Activated CD8-positive, alpha-beta T cell treated with anti-CD3 and anti-CD28 coated beads for 36 hours (primary cell): ENCODE data around the gene FERMT3. TPM values are rescaled to one million over a fixed set of nuclear protein-coding genes. Genes with fewer than 3 reads are reported as not detected.
A peak's percentile ranks its signal among the peaks of the same experiment; 100 is the strongest.
"Not testable (repeated sequence)": the region's sequence is repeated elsewhere in the genome, so short reads cannot be mapped to it uniquely, and the experiment has no call there.

Experiments used
- ATAC-seq: fragments of 200-7000 bp; cut with Tn5 transposase; one replicate; pipeline ENCODE4 v1.10.0; 2021; ENCODE audit warnings: mild to moderate bottlenecking, moderate library complexity
- CTCF ChIA-PET: fragments of 350-600 bp; sonication (Branson Sonifier 250); formaldehyde crosslinking; loops from one replicate; lab custom pipeline; 2021; ENCODE audit warnings: antibody characterized with exemption; lab: Charles Lee
- POLR2A ChIA-PET: fragments of 350-600 bp; sonication (Branson Sonifier 250); formaldehyde crosslinking; loops from one replicate; lab custom pipeline; 2021; ENCODE audit warnings: antibody characterized with exemption; lab: Charles Lee
- DNase-seq: peaks from one replicate; pipeline ENCODE4 v3.0.0-alpha.2; 2020
- H3K27ac Mint-ChIP-seq: one replicate; pipeline ENCODE4 v1.8.0; 2021; ENCODE audit warnings: mild to moderate bottlenecking, mixed read lengths
- H3K27me3 Mint-ChIP-seq: one replicate; pipeline ENCODE4 v1.8.0; 2021; ENCODE audit warnings: mixed read lengths
- H3K36me3 Mint-ChIP-seq: one replicate; pipeline ENCODE4 v1.8.0; 2021; ENCODE audit warnings: low read depth, mixed read lengths
- H3K4me1 Mint-ChIP-seq: one replicate; pipeline ENCODE4 v1.8.0; 2021; ENCODE audit warnings: low read depth, mixed read lengths
- H3K4me3 Mint-ChIP-seq: one replicate; pipeline ENCODE4 v1.8.0; 2021; ENCODE audit warnings: mild to moderate bottlenecking, moderate library complexity, mixed read lengths
- H3K9me3 Mint-ChIP-seq: one replicate; pipeline ENCODE4 v1.8.0; 2021; ENCODE audit warnings: mixed read lengths
- CTCF ChIP-seq: fragments of 200-600 bp; IDR thresholded peaks from one replicate; pipeline ENCODE4 v1.8.0; 2022; ENCODE audit warnings: antibody characterized with exemption, mild to moderate bottlenecking
- intact Hi-C: fragments of 100-400 bp; cut with micrococcal nuclease; formaldehyde crosslinking; loops from one replicate; pipeline ENCODE4 v1.10.0; 2022
- total RNA-seq, 2 experiments: library from RNA; stranded (reverse); gene quantifications; one replicate each; pipeline ENCODE4 v1.2.3, GENCODE V29; 2021

FERMT3 gene
- total RNA-seq, 2 experiments from 2014 or later, result 210 to 214 TPM

- intact Hi-C loops, result loop anchor here (10.0 kb wide), 1 partner anchor 59 kb away; the partner anchor contains the start of genes CATSPERZ and ESRRA
- CTCF ChIA-PET, result interaction anchor here (0.9 to 4.6 kb wide), 8 partner anchors 11 to 87 kb away, joined by 3 to 35 read pairs (median 6); partner anchors contain the start of genes CATSPERZ, FERMT3, NUDT22 and PRDX5
- no peak for TF ChIP-seq CTCF
- DNase-seq, result peak; percentile 59
- peaks cover 28% of the 10 kb centered on the region for H3K4me1 Mint-ChIP-seq
- no peak for ATAC-seq
- peak overlapping the region; percentile 93 for H3K27ac Mint-ChIP-seq
- H3K27me3 Mint-ChIP-seq, result no peaks in the 10 kb centered on the region
- no peaks in the 10 kb centered on the region for H3K9me3 Mint-ChIP-seq
- H3K36me3 Mint-ChIP-seq, result peaks cover 30% of the 10 kb centered on the region
- H3K4me3 Mint-ChIP-seq, result peak overlapping the region; percentile 94
- POLR2A ChIA-PET, result interaction anchor here (0.9 to 10.0 kb wide), 8 partner anchors 9 to 72 kb away, joined by 3 to 132 read pairs (median 17); partner anchors contain the start of genes FERMT3, NUDT22, PRDX5 and TRMT112
Measured at GRCh38 chr11:64245401-64245796, 38.9 kb downstream of the FERMT3 start.

DNA sequence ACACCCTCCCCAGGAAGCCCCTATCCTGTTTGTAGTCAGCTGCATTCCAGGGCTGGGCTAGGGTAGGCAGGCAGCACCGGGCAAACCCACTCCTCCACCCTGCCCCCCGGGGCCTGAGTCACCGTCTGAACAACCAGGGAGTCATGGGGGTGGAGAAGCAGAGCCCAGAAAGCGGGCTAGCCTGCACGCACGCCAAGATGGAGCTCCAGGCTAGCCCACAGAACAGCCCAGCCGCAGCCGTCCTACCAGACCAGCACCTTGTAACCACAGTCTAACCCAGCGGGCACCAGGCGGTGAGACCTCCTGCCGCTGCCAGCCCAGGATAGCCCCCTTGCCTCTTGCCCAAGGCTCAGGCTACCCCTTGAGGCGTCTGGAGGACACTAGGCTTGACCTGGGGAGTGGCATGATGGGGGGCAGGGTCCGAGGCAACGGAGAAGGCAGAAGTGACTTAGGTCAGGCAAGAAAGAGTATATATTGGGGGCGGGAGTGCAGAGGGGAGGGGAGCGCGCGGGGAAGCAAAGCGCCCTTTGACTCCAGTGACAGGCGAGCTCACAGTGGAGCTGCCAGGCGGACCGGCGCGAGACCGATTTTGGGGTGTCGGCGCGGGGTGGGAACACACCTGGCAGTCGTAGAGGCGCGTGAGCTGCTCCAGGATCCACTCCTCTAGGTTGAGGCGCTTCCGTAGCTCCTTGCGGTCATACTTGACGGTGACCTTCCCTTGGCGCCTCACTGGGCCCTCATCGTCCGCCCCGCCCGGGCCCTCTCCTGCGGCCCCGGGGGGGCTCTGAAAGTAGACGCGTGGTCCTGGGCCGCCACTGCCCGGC, 39.5 kb downstream of the FERMT3 start:
- Mint-ChIP-seq H3K4me1 (peaks cover 30% of the 10 kb centered on the region), H3K27me3 (no peaks in the 10 kb centered on the region)
- CTCF ChIA-PET, result interaction anchor here (0.9 to 4.6 kb wide), 11 partner anchors 10 to 86 kb away, joined by 3 to 35 read pairs (median 6); partner anchors contain the start of genes CATSPERZ, FERMT3, NUDT22 and PRDX5

GRCh38 chr11:64246621-64246870, 40.0 kb downstream of the FERMT3 start:
- Mint-ChIP-seq H3K36me3 (peaks cover 28% of the 10 kb centered on the region), H3K4me3 (peak overlapping the region; percentile 78), H3K4me1 (peaks cover 30% of the 10 kb centered on the region)
- not testable (repeated sequence) for H3K9me3 Mint-ChIP-seq, H3K27ac Mint-ChIP-seq, DNase-seq, H3K27me3 Mint-ChIP-seq
- ChIA-PET POLR2A (interaction anchor here (0.6 to 10.0 kb wide), 6 partner anchors 8 to 1609 kb away, joined by 3 to 132 read pairs (median 12); partner anchors contain the start of gene FERMT3), CTCF (interaction anchor here (0.9 to 4.6 kb wide), 6 partner anchors 13 to 71 kb away, joined by 3 to 35 read pairs (median 6); partner anchors contain the start of genes CATSPERZ, FERMT3, PRDX5 and TRMT112)
- intact Hi-C loops, result loop anchor here (10.0 kb wide), 1 partner anchor 58 kb away; the partner anchor contains the start of genes CATSPERZ and ESRRA
- peak; percentile 7 for ATAC-seq

More for the DNA sequence above, 39.5 kb downstream of the FERMT3 start:
- H3K36me3 Mint-ChIP-seq, result peaks cover 28% of the 10 kb centered on the region
- ATAC-seq (peak; percentile 5), DNase-seq (peak; percentile 90)
- POLR2A ChIA-PET, result interaction anchor here (0.6 to 10.0 kb wide), 10 partner anchors 9 to 1608 kb away, joined by 3 to 132 read pairs (median 12); partner anchors contain the start of genes FERMT3, NUDT22, PRDX5 and TRMT112
- peak overlapping the region; percentile 94 for H3K4me3 Mint-ChIP-seq
- TF ChIP-seq CTCF, result no peak
- H3K9me3 Mint-ChIP-seq, result no peaks in the 10 kb centered on the region
- intact Hi-C loops, result loop anchor here (10.0 kb wide), 1 partner anchor 59 kb away; the partner anchor contains the start of genes CATSPERZ and ESRRA
- H3K27ac Mint-ChIP-seq, result peak overlapping the region; percentile 93

DNA sequence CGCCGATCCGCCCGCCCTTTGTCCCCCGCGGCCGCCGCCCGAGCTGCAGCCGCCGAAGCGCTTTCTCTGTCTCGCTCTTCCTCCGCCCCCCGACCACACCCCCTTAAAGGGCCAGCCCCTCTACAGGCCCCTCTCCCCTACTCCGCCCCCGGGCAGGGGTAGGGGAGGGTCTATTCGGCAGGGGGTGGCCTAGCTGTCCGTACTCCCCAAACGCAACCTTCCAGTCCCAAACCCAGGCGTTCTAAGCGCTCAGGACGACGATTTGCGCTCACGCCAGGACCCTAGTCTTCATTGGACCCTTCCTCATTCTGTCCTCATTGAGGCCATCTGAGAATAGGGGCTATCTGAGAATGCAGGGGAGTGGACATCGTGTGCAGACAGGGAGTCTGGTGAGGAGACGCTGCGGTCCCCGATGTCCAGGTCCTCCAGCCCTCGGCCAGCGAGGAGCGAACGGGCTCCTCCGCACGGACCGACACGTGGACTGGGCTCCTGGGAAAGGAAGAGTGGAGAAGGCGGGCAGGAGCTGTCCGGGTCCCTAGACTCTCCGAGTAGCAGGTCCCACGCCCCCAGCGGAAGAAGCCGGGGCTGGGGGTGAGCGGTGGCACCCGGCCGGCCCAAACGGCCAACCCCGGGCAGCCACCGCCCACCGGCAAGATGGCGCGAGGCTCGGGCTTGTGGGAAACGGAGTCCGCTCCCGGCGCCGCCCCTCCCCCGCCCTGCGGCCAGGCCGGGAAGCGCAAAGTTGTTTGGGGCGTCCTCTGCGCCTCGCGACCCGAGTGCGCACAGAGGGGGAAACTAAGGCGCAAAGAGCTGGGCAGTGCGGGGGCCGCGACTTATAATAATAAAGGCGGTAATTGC, 40.6 kb downstream of the FERMT3 start, which contains the start of gene PPP1R14B:
Gene PPP1R14B, minus strand, starts transcription at position 73 of the 858 bp plus-strand sequence. CDS start 270 bp downstream, outside the sequence.
- POLR2A ChIA-PET, result interaction anchor here (1.2 to 10.0 kb wide), 7 partner anchors 8 to 58 kb away, joined by 4 to 132 read pairs (median 4); partner anchors contain the start of genes BAD and FERMT3
- CTCF ChIA-PET, result interaction anchor here (0.9 to 4.6 kb wide), 6 partner anchors 13 to 70 kb away, joined by 3 to 35 read pairs (median 6); partner anchors contain the start of genes CATSPERZ, FERMT3, PRDX5 and TRMT112
- ATAC-seq (peak; percentile 55), DNase-seq (peak; percentile 89)
- peak within 1 kb of the TSS; percentile 93 for H3K27ac Mint-ChIP-seq
- TF ChIP-seq CTCF, result no peak
- peak within 1 kb of the TSS; percentile 94 for H3K4me3 Mint-ChIP-seq
- H3K27me3 Mint-ChIP-seq, result no peaks in the 10 kb centered on the region
- peaks cover 28% of the 10 kb centered on the region for H3K36me3 Mint-ChIP-seq
- intact Hi-C loops, result loop anchor here (10.0 kb wide), 1 partner anchor 58 kb away; the partner anchor contains the start of genes CATSPERZ and ESRRA
- no peaks in the 10 kb centered on the region for H3K9me3 Mint-ChIP-seq
- peaks cover 33% of the 10 kb centered on the region for H3K4me1 Mint-ChIP-seq
